Prostate gland (tissue), 2 donors: Measurements from ENCODE around the gene ZBTB16. TPM values are rescaled to one million over a fixed set of nuclear protein-coding genes. Genes with fewer than 3 reads are reported as not detected.

Experiments
- DNase-seq: peaks from one replicate; pipeline ENCODE4 v3.0.0-alpha.2; 2019; ENCODE audit warnings: low spot score
- H3K27ac ChIP-seq, 2 donors: fragments of 200-600 bp; sonication (generic); 2 replicates each; pipeline ENCODE4 v1.5.1; 2017 to 2019
- H3K27me3 ChIP-seq: fragments of 200-600 bp; sonication (generic); replicated peaks from 2 replicates; pipeline ENCODE4 v1.5.1; 2019; ENCODE audit not compliant: insufficient read depth
- H3K36me3 ChIP-seq, 2 donors: fragments of 200-600 bp; sonication (generic); 1 replicate in 1 of 2; 2 replicates in 1 of 2; pipeline versions ENCODE4 v1.5.1 to v1.8.1; 2017 to 2019
- H3K4me1 ChIP-seq: fragments of 200-600 bp; sonication (generic); replicated peaks from 2 replicates; pipeline ENCODE4 v1.5.1; 2019
- H3K4me3 ChIP-seq, 2 donors: fragments of 200-600 bp; sonication (generic); 2 replicates each; pipeline ENCODE4 v1.5.1; 2017 to 2019
- H3K9me3 ChIP-seq: fragments of 200-600 bp; sonication (generic); 2 replicates; pipeline ENCODE4 v1.5.1; 2017
- POLR2A ChIP-seq: fragments of 450-650 bp; IDR thresholded peaks from one replicate; pipeline ENCODE4 v1.6.1; 2016; ENCODE audit warnings: antibody characterized with exemption, mild to moderate bottlenecking
- POLR2AphosphoS5 ChIP-seq: sonication (generic); formaldehyde crosslinking; IDR thresholded peaks from one replicate; pipeline ENCODE4 v1.6.1; 2017; ENCODE audit warnings: antibody characterized with exemption
- WGBS: methylation state at CpG from one replicate; pipeline ENCODE4 v1.1.5; 2018; 5-methylcytosine and 5-hydroxymethylcytosine counted together
- intact Hi-C: fragments of 100-400 bp; cut with DNase I; formaldehyde crosslinking; loops from one replicate; pipeline ENCODE4 v1.14.2; 2022
- total RNA-seq, 2 donors: library from RNA; depleted of rRNA; stranded (reverse); fragments of >200 nt; gene quantifications; one replicate each; pipeline ENCODE4 v1.1.0, GENCODE V29; 2016
- TF ChIP-seq, protein P1 (sequence below), 4 experiments: fragments of 200-600 bp in 2 of 4; fragments of 450-650 bp in 2 of 4; sonication (generic) in 2 of 4; IDR thresholded peaks; 1 replicate in 3 of 4; 2 replicates in 1 of 4; pipeline ENCODE4 v1.5.1; 2016 to 2019; ENCODE audit warnings: antibody characterized with exemption in 4 of 4, mild to moderate bottlenecking in 2 of 4, moderate library complexity in 2 of 4

The ZBTB16 gene
- total RNA-seq, 2 donors from 2014 or later: 171 to 230 TPM

GRCh38 chr11:114253771-114254170 lies 194.3 kb downstream of the ZBTB16 start:
- TF ChIP-seq, protein P1, sequence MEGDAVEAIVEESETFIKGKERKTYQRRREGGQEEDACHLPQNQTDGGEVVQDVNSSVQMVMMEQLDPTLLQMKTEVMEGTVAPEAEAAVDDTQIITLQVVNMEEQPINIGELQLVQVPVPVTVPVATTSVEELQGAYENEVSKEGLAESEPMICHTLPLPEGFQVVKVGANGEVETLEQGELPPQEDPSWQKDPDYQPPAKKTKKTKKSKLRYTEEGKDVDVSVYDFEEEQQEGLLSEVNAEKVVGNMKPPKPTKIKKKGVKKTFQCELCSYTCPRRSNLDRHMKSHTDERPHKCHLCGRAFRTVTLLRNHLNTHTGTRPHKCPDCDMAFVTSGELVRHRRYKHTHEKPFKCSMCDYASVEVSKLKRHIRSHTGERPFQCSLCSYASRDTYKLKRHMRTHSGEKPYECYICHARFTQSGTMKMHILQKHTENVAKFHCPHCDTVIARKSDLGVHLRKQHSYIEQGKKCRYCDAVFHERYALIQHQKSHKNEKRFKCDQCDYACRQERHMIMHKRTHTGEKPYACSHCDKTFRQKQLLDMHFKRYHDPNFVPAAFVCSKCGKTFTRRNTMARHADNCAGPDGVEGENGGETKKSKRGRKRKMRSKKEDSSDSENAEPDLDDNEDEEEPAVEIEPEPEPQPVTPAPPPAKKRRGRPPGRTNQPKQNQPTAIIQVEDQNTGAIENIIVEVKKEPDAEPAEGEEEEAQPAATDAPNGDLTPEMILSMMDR (IDR thresholded peaks at IDR 0.05): no peak
- no peak for TF ChIP-seq POLR2AphosphoS5
- no peak for TF ChIP-seq POLR2A
- H3K27me3 ChIP-seq: no peaks in the 10 kb centered on the region
- WGBS: 83% methylated on average over 2 of the region's 2 CpGs
- peak overlapping the region; percentile 35 to 56 for H3K27ac ChIP-seq
- no peak overlapping the region for H3K4me3 ChIP-seq
- peaks cover 0 to 14% of the 10 kb centered on the region in 2 donors for H3K36me3 ChIP-seq
- no peaks in the 10 kb centered on the region for H3K9me3 ChIP-seq
- peaks cover 12% of the 10 kb centered on the region for H3K4me1 ChIP-seq
- no peak for DNase-seq
- intact Hi-C loops: loop anchor here (5.0 kb wide), 1 partner anchor 46 kb away; no protein-coding TSS in a partner anchor

DNA sequence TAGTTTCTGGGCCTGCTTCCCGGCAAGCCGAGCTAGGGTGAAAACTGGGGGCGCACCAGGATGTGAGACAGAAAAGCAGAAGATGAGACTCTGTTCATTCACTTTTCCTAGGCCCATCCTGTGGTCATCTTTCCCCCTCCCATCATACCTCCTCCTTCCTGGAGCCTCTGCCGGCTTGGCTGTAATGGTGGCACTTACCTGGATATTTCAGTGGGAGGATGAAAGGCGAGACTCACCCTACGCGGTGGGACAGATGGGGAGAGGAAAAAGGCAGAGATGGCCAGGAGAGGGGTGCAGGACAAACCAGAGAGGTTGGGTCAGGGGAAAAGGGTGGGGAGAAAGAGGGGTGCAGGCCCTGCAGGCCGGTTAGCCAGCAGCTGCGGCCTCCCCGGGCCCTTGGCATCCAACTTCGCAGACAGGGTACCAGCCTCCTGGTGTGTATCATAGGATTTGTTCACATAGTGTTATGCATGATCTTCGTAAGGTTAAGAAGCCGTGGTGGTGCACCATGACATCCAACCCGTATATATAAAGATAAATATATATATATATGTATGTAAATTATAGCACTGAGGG lies 195.1 kb downstream of the ZBTB16 start:
- no peak for TF ChIP-seq POLR2AphosphoS5
- TF ChIP-seq, protein P1 (IDR thresholded peaks at IDR 0.05): no peak
- no peak for TF ChIP-seq POLR2A
- 95% methylated on average over 14 of the region's 14 CpGs for WGBS
- no peak for DNase-seq
- Histone ChIP-seq H3K27ac (peak overlapping the region in 1 of 2 donors; percentile 18), H3K9me3 (no peaks in the 10 kb centered on the region), H3K36me3 (peaks cover 0 to 14% of the 10 kb centered on the region in 2 donors), H3K4me1 (peaks cover 16% of the 10 kb centered on the region), H3K27me3 (no peaks in the 10 kb centered on the region), H3K4me3 (no peak overlapping the region)
- intact Hi-C loops: loop anchor here (5.0 kb wide), 1 partner anchor 47 kb away; no protein-coding TSS in a partner anchor

GRCh38 chr11:114255289-114255688 lies 195.8 kb downstream of the ZBTB16 start:
- Histone ChIP-seq H3K4me3 (no peak overlapping the region), H3K27ac (peak overlapping the region in 1 of 2 donors; percentile 18), H3K4me1 (peaks cover 20% of the 10 kb centered on the region), H3K36me3 (peaks cover 0 to 8% of the 10 kb centered on the region in 2 donors), H3K9me3 (no peaks in the 10 kb centered on the region), H3K27me3 (no peaks in the 10 kb centered on the region)
- WGBS: 90% methylated on average over 11 of the region's 11 CpGs
- intact Hi-C loops: no loop called here
- DNase-seq: no peak
- TF ChIP-seq POLR2A: no peak
- no peak for TF ChIP-seq POLR2AphosphoS5
- TF ChIP-seq, protein P1 (IDR thresholded peaks at IDR 0.05): no peak

DNA sequence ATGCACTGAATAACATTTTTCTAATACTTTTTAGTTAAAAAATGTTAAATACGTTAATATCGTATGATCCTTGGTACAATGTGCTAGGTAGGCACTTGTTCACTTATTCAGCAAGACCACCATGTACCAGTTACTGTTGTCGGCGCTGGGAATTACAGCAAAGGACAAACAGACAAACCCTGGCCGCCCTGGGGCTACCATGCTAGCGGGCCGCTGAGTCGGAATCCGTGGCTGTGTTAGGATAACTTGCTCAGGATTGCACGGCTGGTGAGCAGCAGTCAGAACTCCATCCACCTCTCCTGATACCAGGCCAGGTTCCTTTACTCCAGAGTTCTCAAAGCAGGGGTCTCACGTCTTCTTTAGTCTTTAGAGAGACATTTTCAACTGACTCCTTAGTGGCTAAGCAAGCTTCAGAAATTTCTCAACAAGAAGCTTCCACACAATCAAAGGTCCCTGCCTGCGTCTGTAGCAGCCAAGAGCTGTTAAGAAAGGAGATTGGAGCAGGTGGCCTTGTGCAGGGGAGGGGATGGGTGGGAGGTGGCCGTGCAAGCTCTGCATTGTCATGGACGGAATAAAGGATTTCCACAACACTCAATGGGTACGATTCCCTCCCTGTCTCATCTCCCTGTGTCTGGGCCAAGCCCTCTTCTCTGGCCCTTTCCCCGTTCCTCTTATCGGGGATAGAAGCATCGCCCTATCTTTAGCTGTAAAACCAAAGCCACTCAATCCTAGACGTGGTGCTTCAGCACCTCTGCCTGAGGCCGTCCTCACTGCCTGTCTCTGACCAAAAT lies 196.9 kb downstream of the ZBTB16 start:
- no peak for TF ChIP-seq POLR2A
- TF ChIP-seq, protein P1 (IDR thresholded peaks at IDR 0.05): no peak
- TF ChIP-seq POLR2AphosphoS5: no peak
- no peak overlapping the region for H3K4me3 ChIP-seq
- WGBS: 86% methylated on average over 20 of the region's 20 CpGs
- intact Hi-C loops: no loop called here
- H3K36me3 ChIP-seq: no peaks in the 10 kb centered on the region
- peaks cover 23% of the 10 kb centered on the region for H3K4me1 ChIP-seq
- no peaks in the 10 kb centered on the region for H3K27me3 ChIP-seq
- no peak for DNase-seq
- no peaks in the 10 kb centered on the region for H3K9me3 ChIP-seq
- H3K27ac ChIP-seq: peak overlapping the region; percentile 81 to 86
